ENCODE results near the gene DAPK1. TPM values are rescaled to one million over a fixed set of nuclear protein-coding genes. Genes with fewer than 3 reads are reported as not detected.

DAPK1 gene
- total and polyA plus RNA-seq, 8 donors = 9.0 to 88.7 (median 50.7) TPM

DNA sequence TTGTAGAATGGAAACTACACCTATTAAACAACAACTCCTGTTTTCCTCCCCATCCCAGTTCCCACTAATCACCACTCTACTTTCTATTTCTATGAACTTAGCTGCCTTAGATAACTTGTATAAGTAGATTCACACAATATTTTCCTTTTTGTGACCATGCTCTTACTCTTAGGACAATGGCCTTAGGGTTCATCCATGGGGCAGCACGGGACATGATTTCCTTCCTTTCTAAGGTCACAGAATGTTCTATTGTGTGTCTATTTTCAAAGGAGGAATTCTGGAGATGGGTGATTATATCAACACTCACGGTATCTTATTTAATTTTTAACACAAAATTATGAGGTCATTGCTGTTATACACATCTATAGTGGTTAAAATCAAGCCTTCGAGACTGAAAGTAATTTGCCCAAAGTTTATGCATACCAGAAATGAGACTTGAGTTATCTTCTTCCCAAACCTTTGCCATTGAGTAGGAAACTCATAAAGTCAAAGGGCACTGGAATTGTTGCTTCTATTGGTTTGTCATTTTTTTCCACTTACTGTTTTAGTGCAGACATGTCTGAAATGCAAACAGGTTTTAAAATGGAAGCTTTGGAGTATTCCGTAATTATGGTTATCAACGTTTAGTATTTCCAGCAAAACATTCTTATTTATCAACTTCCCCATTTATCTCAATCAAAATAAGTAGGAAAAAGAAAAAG, 251.8 kb downstream of the DAPK1 start:
- intact Hi-C loops (cut with DNase I; ENCODE audit: low total_unique reads) = no loop called here
- H3K4me1 ChIP-seq = no peaks in the 10 kb centered on the region
- H3K27ac ChIP-seq = no peak overlapping the region
- TF ChIP-seq, protein P1, sequence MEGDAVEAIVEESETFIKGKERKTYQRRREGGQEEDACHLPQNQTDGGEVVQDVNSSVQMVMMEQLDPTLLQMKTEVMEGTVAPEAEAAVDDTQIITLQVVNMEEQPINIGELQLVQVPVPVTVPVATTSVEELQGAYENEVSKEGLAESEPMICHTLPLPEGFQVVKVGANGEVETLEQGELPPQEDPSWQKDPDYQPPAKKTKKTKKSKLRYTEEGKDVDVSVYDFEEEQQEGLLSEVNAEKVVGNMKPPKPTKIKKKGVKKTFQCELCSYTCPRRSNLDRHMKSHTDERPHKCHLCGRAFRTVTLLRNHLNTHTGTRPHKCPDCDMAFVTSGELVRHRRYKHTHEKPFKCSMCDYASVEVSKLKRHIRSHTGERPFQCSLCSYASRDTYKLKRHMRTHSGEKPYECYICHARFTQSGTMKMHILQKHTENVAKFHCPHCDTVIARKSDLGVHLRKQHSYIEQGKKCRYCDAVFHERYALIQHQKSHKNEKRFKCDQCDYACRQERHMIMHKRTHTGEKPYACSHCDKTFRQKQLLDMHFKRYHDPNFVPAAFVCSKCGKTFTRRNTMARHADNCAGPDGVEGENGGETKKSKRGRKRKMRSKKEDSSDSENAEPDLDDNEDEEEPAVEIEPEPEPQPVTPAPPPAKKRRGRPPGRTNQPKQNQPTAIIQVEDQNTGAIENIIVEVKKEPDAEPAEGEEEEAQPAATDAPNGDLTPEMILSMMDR (IDR thresholded peaks at IDR 0.05) = no peak
- TF ChIP-seq POLR2AphosphoS5 (IDR thresholded peaks at IDR 0.05) = no peak
- TF ChIP-seq EP300 (IDR thresholded peaks at IDR 0.05) = no peak
- no peak for TF ChIP-seq POLR2A (IDR thresholded peaks at IDR 0.05)
- DNase-seq = no peak
- H3K9me3 ChIP-seq = peaks cover 0 to 9% (median 2%) of the 10 kb centered on the region in 4 donors
- no peak overlapping the region for H3K4me3 ChIP-seq
- WGBS, 5 donors = 63 to 79% (median 68%) methylated on average over 5 of the region's 5 CpGs
- H3K36me3 ChIP-seq = no peaks in the 10 kb centered on the region
- peaks cover 0 to 6% (median 0%) of the 10 kb centered on the region in 3 donors for H3K27me3 ChIP-seq

DNA sequence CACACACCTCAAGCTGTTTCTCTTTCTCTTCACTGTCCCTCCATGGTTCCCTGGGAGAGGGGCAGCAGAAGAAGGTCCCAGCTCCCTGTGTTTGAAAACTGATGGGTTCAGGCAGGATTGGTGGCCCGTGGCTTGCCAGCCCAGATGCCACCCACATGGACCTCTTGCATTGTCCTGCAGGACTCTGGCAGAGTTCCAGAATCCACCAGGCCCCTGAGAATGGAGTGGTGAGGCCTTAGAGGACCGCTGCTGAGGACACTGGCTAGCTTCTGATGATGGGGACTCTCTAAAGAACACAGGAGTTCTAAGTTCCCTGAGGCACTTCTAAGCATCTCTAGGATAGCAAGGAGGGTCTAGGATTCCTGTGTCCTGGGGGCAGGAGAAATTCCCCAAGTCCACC, 253.1 kb downstream of the DAPK1 start:
- Histone ChIP-seq H3K36me3 (no peaks in the 10 kb centered on the region), H3K27me3 (peaks cover 0 to 6% (median 0%) of the 10 kb centered on the region in 3 donors), H3K27ac (no peak overlapping the region), H3K4me3 (no peak overlapping the region), H3K4me1 (no peaks in the 10 kb centered on the region), H3K9me3 (peaks cover 0 to 9% (median 2%) of the 10 kb centered on the region in 4 donors)
- TF ChIP-seq POLR2AphosphoS5 (IDR thresholded peaks at IDR 0.05) = no peak
- TF ChIP-seq, protein P1 (IDR thresholded peaks at IDR 0.05) = no peak
- no peak for TF ChIP-seq EP300 (IDR thresholded peaks at IDR 0.05)
- DNase-seq = no peak
- 44 to 85% (median 67%) methylated on average over 1 to 2 of the region's 2 CpGs for WGBS, 5 donors
- intact Hi-C loops (cut with DNase I; ENCODE audit: low total_unique reads) = no loop called here

DNA sequence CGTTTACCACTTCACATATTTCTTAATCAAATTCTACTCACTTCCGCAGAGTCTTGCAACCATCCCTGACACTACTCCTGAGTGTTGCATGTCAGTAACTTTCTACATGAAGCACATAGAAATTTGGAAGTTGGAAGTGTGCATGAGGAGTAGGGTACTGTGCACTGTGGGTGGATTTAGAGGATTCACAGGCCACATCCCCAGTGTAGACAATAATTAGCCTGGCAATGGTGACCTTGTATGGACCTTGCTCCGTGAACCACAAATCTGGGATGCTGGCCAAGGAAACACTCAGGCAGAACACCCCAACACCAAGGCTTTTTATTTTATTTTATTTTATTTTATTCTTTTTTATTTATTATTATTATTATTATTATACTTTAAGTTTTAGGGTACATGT, 253.8 kb downstream of the DAPK1 start:
- TF ChIP-seq POLR2A (IDR thresholded peaks at IDR 0.05) = no peak
- TF ChIP-seq, protein P1 (IDR thresholded peaks at IDR 0.05) = no peak
- 69 to 77% (median 75%) methylated on average over 3 of the region's 3 CpGs for WGBS, 5 donors
- no peak for DNase-seq
- Histone ChIP-seq H3K27ac (no peak overlapping the region), H3K4me3 (no peak overlapping the region), H3K36me3 (no peaks in the 10 kb centered on the region), H3K9me3 (peaks cover 0 to 9% (median 2%) of the 10 kb centered on the region in 4 donors), H3K27me3 (peaks cover 0 to 6% (median 0%) of the 10 kb centered on the region in 3 donors), H3K4me1 (no peaks in the 10 kb centered on the region)
- intact Hi-C loops (cut with DNase I; ENCODE audit: low total_unique reads) = no loop called here

DNA sequence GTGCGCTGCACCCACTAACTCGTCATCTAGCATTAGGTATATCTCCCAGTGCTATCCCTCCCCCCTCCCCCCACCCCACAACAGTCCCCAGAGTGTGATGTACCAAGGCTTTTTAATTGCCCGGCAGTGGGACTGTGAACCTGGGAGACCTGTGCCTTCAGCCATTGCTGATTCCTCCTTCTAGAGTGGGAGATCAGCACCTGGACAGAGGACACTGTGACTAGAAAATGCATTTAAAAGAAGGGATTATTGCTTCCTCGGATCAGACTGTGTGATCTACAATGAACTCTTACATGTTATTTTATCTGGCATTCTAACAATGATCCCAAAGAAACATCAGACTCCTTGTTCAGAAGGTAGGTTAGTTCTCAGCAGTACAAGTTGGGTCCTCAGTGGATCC, 254.2 kb downstream of the DAPK1 start:
- Histone ChIP-seq H3K9me3 (peaks cover 0 to 9% (median 2%) of the 10 kb centered on the region in 4 donors), H3K4me3 (no peak overlapping the region), H3K27me3 (peaks cover 0 to 6% (median 0%) of the 10 kb centered on the region in 3 donors), H3K36me3 (no peaks in the 10 kb centered on the region), H3K27ac (no peak overlapping the region), H3K4me1 (no peaks in the 10 kb centered on the region)
- TF ChIP-seq, protein P1 (IDR thresholded peaks at IDR 0.05) = no peak
- TF ChIP-seq EP300 (IDR thresholded peaks at IDR 0.05) (no peak), POLR2A (IDR thresholded peaks at IDR 0.05) (no peak)
- no peak for DNase-seq
- WGBS, 5 donors = 26 to 62% (median 42%) methylated on average over 2 to 4 of the region's 4 CpGs
- intact Hi-C loops (cut with DNase I; ENCODE audit: low total_unique reads) = no loop called here

Measured in stomach (tissue), 9 donors.